ENCODE measurements around the gene SGSH. TPM values are rescaled to one million over a fixed set of nuclear protein-coding genes. Genes with fewer than 3 reads are reported as not detected.

The SGSH gene
- 10.2 and 12.5 TPM in 2 replicates for total RNA-seq (2014; rRNA removed; shearing (Covaris generic))

DNA sequence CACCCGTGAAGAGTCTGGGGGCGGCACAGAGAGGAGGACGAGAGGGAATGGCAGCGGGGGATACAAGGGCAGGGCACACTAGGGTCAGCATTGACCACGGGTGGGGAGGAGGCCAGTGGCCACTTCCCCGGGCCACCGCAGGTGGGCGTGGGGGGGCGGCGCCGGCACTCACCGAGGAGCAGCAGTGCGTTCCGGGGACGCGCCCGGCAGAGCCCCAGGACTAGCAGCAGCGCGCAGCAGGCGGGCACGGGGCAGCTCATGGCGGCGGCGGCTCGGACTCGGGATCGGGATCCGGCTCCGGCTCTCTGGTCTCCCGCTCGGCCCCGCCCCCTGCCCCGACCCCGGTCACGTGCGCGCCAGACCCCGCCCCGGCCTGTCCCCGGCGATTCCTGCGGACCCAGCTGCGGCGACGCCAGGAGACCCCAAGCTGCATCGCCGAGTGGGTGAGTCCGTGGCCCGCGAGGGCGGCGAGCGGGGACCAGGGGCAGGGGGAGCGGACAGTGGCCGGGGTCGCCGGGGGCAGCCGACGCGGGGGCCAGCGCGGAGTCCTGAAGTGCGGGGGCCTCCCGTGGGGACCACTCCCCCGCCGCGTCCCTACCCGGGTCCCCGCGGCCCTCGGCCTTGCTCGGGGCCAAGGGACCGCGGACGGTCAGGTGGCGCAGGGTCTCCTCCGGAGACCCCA, at the start of gene SGSH, which contains the start of gene SLC26A11:
Gene SGSH, minus strand, starts transcription at position 280 of the 682 bp plus-strand sequence. Its CDS starts 20 bp downstream, at position 260.
Gene SLC26A11, plus strand, starts transcription at position 374 of the 682 bp plus-strand sequence. CDS start 1,134 bp downstream, outside the sequence.
- DNase-seq = peak; percentile 100
- Histone ChIP-seq H3K4me3 (ENCODE audit: insufficient read depth, low read depth, low read length) (peak within 1 kb of the TSS; percentile 91), H3K36me3 (replicated peaks; ENCODE audit: control insufficient read depth, insufficient read depth, low read length) (peaks cover 5% of the 10 kb centered on the region; the same call in 1 of the 2 replicates), H3K27me3 (ENCODE audit: control insufficient read depth, insufficient read depth, low read length) (no peaks in the 10 kb centered on the region)

DNA sequence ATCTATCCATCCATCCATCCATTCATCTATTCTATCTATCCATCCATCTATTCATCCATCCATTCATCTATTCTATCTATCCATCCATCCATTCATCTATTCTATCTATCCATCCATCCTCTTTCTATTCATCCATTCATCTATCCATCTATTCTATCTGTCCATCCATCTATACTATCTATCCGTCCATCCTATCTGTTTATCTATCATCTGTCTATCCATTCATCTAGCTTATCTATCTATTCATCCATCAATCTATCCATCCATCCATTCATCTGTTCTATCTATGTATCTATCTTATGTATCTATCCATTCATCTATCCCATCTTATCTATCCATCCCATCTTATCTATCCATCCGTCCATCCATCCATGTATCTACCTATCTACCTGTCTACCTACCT, 49.3 kb upstream of the SGSH start:
- no peak overlapping the region for H3K4me3 ChIP-seq (ENCODE audit: insufficient read depth, low read depth, low read length)
- no peaks in the 10 kb centered on the region for H3K27me3 ChIP-seq (ENCODE audit: control insufficient read depth, insufficient read depth, low read length)
- H3K36me3 ChIP-seq (replicated peaks; ENCODE audit: control insufficient read depth, insufficient read depth, low read length) = peaks cover 4% of the 10 kb centered on the region
- no peak for DNase-seq

DNA sequence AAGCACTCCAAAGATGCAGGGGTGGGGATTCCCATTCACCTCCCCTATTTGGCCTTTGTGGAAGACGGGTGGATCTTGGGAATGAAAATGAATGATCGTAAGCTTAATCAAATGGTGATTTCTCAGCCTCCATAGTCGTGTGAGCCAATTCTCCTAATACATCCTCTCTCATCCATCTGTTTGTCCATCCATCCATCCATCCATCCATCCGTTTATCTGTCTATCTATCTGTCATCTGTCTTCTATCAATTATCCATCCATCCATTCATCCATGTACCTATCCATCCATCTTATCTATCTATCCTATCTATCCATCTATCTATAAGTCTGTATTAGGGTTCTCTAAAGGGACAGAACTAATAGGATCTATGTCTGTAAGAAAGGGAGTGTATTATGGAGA, 48.3 kb upstream of the SGSH start:
- Histone ChIP-seq H3K4me3 (ENCODE audit: insufficient read depth, low read depth, low read length) (no peak overlapping the region), H3K27me3 (ENCODE audit: control insufficient read depth, insufficient read depth, low read length) (no peaks in the 10 kb centered on the region), H3K36me3 (replicated peaks; ENCODE audit: control insufficient read depth, insufficient read depth, low read length) (peaks cover 6% of the 10 kb centered on the region)
- DNase-seq = no peak

DNA sequence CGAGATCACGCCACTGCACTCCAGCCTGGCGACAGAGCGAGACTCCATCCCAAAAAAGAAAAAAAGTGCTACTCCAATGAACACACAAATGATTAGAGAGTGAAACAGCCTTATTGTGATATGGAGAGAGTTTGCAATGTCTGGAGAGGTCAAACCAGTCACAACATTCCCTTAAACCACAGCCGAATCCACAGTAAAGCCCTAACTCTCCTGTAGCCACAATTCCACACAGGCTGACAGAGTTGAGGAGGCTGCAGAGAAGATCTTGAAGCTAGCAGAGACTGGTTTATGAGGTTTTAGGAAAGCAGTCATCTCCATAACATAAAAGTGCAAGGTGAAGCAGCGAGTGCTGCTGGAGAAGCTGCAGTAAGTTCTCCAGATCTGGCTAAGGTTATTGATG, 47.3 kb upstream of the SGSH start:
- no peak for DNase-seq
- peaks cover 6% of the 10 kb centered on the region for H3K36me3 ChIP-seq (replicated peaks; ENCODE audit: control insufficient read depth, insufficient read depth, low read length)
- H3K4me3 ChIP-seq (ENCODE audit: insufficient read depth, low read depth, low read length) = no peak overlapping the region
- no peaks in the 10 kb centered on the region for H3K27me3 ChIP-seq (ENCODE audit: control insufficient read depth, insufficient read depth, low read length)

DNA sequence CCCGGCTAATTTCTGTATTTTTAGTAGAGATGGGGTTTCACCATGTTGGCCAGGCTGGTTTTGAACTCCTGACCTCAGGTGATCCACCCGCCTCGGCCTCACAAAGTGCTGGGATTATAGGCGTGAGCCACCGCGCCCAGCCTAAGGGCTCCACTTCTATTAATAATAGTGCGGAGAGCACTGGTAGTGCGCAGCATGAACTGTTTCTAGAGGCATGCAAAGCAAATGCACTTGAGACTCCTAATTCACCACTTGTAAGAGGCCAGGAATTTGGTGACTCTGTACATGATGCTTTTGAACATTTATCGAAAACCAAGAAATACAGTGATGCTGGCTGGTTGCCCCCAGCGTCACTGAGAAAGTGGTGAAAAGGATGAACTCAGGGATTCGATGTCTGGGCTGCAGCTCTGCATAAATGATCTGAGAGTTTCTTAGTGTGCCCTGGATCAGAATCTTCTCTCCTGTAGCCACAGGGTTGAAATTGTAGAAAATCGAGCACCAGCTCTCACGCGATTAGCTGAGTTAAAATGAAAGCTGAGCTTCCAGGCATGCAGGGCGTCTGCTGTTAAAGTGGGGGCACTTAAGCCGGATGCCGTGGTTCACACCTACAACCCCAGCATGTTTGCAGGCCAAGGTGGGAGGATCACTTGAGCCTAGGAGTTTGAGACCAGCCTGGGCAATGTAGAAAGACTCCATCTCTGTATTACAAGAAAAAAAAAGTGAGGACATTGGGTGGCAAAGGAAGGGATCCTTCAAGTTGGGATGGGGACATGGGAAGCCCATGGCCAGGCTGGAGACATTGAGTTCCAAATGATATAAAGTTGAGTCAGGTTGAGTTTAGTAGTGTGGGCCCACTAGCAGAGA, 45.3 kb upstream of the SGSH start:
- Histone ChIP-seq H3K27me3 (ENCODE audit: control insufficient read depth, insufficient read depth, low read length) (no peaks in the 10 kb centered on the region), H3K36me3 (replicated peaks; ENCODE audit: control insufficient read depth, insufficient read depth, low read length) (peaks cover 6% of the 10 kb centered on the region), H3K4me3 (ENCODE audit: insufficient read depth, low read depth, low read length) (no peak overlapping the region)
- no peak for DNase-seq

DNA sequence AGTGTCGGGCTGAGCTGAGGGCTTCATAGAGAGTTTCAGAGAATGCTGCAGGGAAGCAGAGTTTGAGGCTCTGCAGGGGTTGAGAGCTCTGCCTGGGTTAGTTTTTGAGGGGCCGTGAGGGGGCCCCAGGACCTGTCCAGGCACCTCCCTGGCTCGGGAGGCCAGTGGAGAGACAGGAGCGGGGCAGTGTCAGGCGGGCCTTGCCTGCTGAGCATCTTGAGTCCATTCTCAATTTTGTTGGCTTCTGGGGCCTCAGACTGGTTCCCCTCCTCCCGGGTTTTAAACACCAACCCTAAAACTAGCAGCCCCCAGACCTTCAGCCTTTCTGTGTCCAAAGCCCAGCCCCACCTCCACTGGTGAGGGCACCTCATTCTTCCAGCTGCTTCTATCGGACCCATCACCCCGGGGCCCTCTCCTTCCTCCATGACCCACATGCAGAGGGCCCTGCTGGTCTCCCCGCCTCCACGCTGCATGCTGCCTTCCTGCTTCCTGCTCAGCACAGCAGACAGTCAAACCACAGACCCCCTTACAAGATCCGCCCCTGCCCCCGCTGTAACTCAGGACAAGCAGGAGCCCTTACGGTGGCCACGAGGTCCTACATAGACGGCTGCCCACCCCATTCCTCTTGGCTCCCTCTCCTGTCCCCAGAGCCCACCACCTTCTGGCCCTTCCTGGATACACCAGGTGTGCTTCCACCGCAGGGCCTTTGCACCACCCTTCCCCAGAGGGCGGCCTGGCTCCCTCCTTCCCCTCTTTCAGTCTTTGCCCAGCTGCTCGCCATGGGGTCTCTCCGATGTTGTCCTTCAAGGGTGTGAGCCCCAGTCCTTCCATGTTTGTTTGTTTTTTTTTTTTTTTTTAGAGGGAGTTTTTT, 44.3 kb upstream of the SGSH start:
- peak; percentile 36 for DNase-seq
- no peak overlapping the region for H3K4me3 ChIP-seq (ENCODE audit: insufficient read depth, low read depth, low read length)
- peaks cover 6% of the 10 kb centered on the region for H3K36me3 ChIP-seq (replicated peaks; ENCODE audit: control insufficient read depth, insufficient read depth, low read length)
- H3K27me3 ChIP-seq (ENCODE audit: control insufficient read depth, insufficient read depth, low read length) = no peaks in the 10 kb centered on the region

DNA sequence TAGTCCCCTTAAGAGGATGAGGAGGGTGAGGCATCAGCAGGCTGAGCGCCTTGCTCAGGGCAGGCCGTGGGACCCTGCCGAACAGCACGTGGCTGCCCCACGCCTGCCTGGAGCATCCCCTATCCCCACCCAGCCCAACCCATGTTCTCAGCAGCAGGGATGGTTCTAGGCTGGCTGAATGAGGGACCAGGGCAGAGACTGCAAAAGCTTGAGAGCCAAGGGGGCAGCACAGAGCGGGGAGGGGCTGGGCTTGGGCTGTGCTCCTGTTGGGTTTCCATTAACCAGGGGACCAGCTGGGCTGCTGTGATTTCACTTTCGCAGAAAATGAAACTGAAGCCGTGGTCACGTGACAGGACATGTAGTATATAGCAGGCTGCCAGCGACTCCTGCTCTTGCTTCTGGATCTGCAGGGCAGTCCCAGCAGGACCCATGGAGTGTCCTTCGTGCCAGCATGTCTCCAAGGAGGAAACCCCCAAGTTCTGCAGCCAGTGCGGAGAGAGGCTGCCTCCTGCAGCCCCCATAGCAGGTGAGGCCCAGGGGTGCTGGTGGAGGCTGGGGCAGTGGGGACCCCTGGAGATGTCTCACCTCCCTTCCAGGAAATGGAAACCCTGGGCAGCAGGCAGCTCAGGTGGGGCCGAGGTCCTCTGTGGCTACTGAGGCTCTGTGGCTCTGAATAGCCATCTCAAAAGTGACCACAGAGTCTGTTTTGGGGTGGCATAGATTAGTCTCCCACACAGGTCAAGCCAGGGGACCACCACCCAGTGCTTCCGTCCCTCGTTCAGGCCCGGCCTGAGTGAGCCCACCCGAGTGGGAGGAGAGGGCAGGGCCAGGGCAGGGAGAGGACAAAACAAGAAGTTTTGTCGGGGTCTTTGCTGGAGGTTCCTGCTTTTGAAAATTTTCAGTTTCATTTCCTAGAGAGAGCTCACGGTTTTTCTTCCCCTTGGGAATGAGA, 43.4 kb upstream of the SGSH start:
- Histone ChIP-seq H3K27me3 (ENCODE audit: control insufficient read depth, insufficient read depth, low read length) (no peaks in the 10 kb centered on the region), H3K4me3 (ENCODE audit: insufficient read depth, low read depth, low read length) (no peak overlapping the region), H3K36me3 (replicated peaks; ENCODE audit: control insufficient read depth, insufficient read depth, low read length) (peaks cover 5% of the 10 kb centered on the region)
- DNase-seq = peak; percentile 70

DNA sequence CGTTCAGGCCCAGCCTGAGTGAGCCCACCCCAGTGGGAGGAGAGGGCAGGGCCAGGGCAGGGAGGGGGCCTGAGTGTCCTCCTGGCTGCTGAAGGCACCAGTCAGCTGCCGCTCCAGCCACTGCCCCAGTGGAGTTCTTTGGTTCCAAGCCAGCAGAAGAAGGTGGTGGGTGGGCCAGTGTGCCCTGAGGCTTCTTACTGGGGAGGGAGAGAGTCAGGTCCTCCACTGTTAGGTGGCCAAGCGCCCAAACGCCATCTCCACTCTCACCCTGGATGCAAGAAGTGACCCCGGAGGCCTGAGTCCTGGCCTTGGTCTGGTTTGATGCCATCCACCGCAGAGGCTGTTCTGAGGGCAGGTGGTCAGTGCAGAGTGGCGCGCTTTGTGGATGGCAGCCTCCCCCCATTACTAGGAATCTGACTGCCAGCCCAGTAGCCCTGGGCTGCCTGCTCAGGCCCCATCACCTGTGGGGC, 42.7 kb upstream of the SGSH start:
- Histone ChIP-seq H3K36me3 (replicated peaks; ENCODE audit: control insufficient read depth, insufficient read depth, low read length) (peaks cover 5% of the 10 kb centered on the region), H3K4me3 (ENCODE audit: insufficient read depth, low read depth, low read length) (no peak overlapping the region), H3K27me3 (ENCODE audit: control insufficient read depth, insufficient read depth, low read length) (no peaks in the 10 kb centered on the region)
- DNase-seq = peak; percentile 40

DNA sequence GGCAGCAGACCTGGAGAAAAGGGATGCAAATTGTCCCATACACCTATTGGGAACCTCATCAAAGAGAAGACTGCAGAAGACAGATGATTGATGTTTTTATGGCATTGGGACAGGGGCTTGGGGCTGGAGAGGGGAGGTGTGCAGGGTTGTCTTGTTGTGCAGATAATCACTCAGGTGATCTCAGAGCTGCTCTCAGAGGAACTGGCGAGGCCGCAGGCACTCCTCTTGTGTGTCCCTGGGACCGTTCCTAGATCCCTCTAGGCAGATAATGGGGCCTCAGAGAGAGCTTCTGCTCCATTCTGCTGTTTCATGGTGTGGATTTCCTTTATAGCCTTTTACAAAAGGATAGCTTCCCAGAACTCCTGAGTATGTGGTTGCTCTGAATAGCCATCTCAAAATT, 42.2 kb upstream of the SGSH start:
- Histone ChIP-seq H3K36me3 (replicated peaks; ENCODE audit: control insufficient read depth, insufficient read depth, low read length) (peaks cover 5% of the 10 kb centered on the region), H3K4me3 (ENCODE audit: insufficient read depth, low read depth, low read length) (no peak overlapping the region), H3K27me3 (ENCODE audit: control insufficient read depth, insufficient read depth, low read length) (no peaks in the 10 kb centered on the region)
- DNase-seq = peak; percentile 49

DNA sequence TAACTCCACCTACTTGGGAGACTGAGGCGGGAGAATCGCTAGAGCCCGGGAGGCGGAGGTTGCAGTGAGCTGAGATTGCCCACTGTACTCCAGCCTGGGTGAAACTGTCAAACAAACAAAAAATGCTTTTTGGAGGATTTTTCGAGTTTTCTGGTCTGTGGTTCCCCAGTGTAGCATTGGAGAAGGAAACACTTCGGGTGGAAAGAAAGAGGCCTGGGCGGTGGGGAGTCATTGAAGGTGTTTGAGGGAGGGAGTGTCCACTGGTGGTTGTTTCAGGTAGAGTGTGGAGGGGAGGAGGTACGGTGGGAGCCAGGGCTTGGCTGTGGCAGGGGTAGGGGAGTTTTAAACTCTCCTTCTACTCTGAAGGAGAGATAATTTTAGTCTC, 41.8 kb upstream of the SGSH start:
- H3K36me3 ChIP-seq (replicated peaks; ENCODE audit: control insufficient read depth, insufficient read depth, low read length) = peaks cover 5% of the 10 kb centered on the region
- H3K27me3 ChIP-seq (ENCODE audit: control insufficient read depth, insufficient read depth, low read length) = no peaks in the 10 kb centered on the region
- H3K4me3 ChIP-seq (ENCODE audit: insufficient read depth, low read depth, low read length) = peak overlapping the region; percentile 84
- peak; percentile 33 for DNase-seq

DNA sequence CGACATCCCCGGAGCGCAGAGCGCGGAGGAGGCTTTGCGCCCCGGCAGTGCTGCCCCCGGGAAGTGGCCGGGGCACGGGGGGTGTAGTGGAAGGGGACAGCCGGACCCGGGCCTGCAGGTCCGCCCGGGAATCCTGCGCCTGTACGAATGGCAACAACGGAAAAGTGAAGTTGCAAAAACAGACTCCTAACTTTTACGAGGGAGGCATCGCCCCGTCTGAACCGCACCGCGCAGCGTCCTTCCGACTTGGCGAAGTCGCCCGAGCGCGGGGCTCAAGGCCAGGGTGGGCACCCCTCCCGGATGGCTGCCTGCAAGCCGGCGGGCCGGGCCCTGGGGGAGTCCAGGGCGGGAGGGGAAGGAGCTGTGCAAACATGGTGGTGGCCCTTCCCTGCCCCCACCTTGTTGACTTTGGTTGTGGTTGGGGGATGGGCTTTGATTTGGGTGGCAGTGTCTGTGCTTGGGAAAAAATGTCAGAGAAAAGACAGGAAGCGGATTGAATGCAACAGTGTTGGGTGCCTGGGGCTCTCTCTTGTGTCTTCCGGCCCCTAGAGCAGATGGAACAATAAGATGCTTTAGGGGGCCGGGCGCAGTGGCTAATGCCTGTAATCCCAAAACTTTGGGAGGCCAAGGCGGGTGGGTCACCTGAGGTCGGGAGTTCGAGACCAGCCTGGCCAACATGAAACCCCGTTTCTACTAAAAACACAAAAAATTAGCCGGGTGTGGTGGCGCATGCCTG, 41.2 kb upstream of the SGSH start:
- H3K4me3 ChIP-seq (ENCODE audit: insufficient read depth, low read depth, low read length) = peak overlapping the region; percentile 84
- DNase-seq = peak; percentile 92
- no peaks in the 10 kb centered on the region for H3K27me3 ChIP-seq (ENCODE audit: control insufficient read depth, insufficient read depth, low read length)
- H3K36me3 ChIP-seq (replicated peaks; ENCODE audit: control insufficient read depth, insufficient read depth, low read length) = peaks cover 5% of the 10 kb centered on the region

DNA sequence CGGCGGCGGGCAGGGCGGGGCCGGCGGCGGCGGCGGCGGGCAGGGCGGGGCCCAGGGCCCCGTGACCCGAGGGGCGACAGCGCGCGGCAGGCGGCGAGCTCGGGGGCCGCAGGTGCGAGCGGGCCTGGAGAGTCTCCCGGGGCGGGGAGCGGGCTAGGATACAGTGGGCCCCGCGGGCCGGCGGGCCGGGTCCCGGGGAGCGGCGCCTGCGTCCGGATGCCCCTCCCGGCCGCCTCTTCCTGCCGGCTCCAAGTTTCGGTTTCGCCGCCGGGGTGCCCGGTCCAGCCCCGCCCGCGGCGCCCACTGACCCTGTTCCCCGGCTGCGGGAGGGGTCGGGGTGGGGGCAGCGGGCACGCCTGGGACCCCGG, 40.6 kb upstream of the SGSH start, which contains the start of gene RNF213:
Gene RNF213, plus strand, starts transcription at position 62 of the 368 bp plus-strand sequence. CDS start 2,830 bp downstream, outside the sequence.
- Histone ChIP-seq H3K27me3 (ENCODE audit: control insufficient read depth, insufficient read depth, low read length) (no peaks in the 10 kb centered on the region), H3K4me3 (ENCODE audit: insufficient read depth, low read depth, low read length) (peak within 1 kb of the TSS; percentile 84), H3K36me3 (replicated peaks; ENCODE audit: control insufficient read depth, insufficient read depth, low read length) (peaks cover 3% of the 10 kb centered on the region)
- peak; percentile 98 for DNase-seq

DNA sequence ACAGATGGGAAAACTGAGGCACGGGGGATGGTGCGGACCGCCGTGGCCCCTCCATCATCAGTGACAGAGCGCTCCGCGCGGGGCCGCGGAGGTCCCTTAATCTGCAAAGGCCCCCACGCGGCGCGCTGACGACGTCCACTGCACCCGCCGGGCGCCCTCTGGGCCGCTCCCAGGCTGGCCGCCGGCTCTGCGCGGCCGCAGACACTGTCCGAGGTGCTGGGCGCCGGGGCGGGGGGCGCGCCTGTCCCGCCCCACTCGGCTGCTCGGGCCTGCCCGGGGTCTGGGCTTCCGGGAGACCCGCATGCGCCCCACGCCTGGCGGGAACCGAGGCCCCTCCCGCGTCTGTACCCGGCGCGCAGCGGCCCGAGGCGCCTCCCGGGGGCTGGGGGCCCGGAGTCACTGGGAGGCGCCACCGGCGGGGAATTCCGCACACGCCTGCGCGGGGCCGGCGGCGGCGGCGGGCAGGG, 40.0 kb upstream of the SGSH start:
- DNase-seq = peak; percentile 98
- H3K36me3 ChIP-seq (replicated peaks; ENCODE audit: control insufficient read depth, insufficient read depth, low read length) = peaks cover 2% of the 10 kb centered on the region
- peak overlapping the region; percentile 44 for H3K4me3 ChIP-seq (ENCODE audit: insufficient read depth, low read depth, low read length)
- no peaks in the 10 kb centered on the region for H3K27me3 ChIP-seq (ENCODE audit: control insufficient read depth, insufficient read depth, low read length)
